CD4-positive, alpha-beta T cell treated with Interleukin-17A for 4 hours (primary cell): ENCODE results near the gene STX7.
"Not testable (repeated sequence)": the region's sequence is repeated elsewhere in the genome, so short reads cannot be mapped to it uniquely, and the experiment has no call there.

Experiments
- DNase-seq: peaks from one replicate; pipeline ENCODE4 v3.0.0-alpha.2; 2020; ENCODE audit warnings: mixed read lengths

The STX7 gene, protein sequence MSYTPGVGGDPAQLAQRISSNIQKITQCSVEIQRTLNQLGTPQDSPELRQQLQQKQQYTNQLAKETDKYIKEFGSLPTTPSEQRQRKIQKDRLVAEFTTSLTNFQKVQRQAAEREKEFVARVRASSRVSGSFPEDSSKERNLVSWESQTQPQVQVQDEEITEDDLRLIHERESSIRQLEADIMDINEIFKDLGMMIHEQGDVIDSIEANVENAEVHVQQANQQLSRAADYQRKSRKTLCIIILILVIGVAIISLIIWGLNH

DNA sequence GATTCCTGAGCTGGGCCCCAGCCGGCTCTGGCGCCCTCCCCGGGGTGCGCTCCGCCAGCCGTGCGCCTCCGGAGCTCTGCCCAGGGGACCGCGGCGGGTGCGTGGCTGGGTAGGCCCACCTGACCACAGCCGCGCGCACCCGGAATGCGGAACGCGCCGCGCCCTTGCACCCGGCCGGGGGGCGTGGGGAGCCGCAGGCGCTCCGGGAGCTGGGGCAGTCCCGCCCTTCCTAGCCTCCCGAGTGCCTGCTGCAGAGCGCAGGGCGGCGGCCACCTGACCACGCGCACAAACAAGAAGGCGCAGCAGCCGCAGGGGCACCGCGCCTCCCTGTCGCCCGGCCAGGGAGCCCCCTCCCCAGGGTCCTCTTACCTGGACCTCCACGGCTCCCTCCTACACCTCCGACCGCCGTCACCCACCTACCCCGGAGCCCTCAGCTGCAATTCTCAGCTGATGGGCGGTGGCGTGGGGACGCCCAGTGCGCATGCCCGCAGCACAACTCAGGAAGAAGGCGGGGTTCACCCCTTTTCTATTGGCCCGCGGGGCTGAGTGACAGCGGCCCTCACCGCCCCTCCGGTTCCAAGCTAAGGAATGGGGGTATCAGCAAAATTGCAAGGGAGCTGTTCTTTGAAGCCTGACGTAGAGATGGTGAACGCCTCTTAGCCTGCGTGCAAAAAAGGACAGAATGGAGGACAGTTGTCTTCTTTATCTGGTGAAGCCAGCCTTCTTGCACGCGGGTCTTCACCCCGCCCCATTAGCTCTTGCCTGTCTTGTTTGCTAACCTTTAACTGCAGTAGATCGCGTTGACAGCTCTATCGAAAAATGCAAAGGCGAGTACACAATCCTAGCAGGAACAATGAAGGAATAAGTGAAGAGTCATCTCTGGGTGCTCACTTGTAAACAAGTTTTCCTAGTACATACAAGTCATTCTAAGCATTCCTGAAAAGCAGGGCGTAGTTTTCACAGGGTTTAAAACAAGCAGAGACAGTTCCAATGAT lies at the start of gene STX7:
Gene STX7 (minus strand): TSS at position 479 of the 995 bp plus-strand sequence. CDS start 9,586 bp downstream, outside the sequence.
- DNase-seq = peak; percentile 89

DNA sequence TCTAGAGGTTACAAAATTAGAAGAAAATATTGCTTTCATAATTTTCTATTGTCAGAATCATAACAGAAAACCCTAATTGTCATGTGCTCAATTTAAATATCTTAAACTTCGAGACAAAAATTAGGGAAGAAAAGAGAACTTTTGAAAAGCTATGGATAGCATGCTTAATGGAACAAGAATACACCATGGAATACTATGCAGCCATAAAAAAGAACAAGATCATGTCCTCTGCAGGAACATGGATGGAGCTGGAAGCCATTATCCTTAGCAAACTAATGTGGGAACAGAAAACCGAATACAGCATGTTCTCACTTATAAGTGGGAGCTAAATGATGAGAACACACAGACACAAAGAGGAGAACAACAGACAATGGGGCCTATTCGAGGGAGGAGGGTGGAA lies 47.2 kb upstream of the STX7 start:
- DNase-seq = not testable (repeated sequence)

DNA sequence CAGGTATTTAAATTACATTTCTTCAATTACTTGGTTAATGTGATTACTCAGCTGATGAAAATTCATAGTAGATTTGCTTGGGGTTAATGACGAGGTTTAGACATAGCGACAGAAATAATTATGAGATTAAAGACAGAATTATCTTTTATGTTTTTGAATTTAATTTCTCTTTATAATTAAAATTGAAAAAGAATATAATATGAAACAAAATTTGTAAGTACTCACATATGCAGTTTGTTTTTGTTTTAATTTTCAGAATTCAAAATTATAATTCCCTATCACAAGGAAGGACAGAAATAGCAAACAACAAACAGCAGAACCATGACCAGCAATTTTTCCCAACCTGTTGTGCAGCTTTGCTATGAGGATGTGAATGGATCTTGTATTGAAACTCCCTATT lies 39.5 kb upstream of the STX7 start, which contains the start of gene TAAR8:
Gene TAAR8 (plus strand): TSS at position 301 of the 400 bp plus-strand sequence. CDS start 21 bp downstream, at position 322.
- DNase-seq = no peak

DNA sequence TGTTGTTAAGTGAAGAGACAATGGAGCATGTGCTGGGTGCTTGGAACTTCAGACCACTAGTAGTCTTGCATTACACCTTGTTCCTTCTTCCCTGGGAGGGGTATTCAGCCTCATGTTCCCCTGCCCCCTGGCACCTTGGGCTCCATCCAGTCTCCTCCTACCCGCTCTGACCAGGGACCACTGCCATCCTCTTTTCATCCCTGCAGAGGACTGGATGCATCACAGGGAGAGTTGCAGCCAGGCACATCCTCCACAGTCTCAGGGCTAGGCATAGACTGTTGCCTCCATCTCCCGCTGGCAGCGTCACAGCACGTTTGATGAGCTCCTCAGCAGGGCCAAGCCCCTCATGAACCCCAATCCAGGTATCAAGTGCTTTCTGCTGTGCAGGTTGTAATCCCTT lies 38.3 kb upstream of the STX7 start:
- DNase-seq = no peak

DNA sequence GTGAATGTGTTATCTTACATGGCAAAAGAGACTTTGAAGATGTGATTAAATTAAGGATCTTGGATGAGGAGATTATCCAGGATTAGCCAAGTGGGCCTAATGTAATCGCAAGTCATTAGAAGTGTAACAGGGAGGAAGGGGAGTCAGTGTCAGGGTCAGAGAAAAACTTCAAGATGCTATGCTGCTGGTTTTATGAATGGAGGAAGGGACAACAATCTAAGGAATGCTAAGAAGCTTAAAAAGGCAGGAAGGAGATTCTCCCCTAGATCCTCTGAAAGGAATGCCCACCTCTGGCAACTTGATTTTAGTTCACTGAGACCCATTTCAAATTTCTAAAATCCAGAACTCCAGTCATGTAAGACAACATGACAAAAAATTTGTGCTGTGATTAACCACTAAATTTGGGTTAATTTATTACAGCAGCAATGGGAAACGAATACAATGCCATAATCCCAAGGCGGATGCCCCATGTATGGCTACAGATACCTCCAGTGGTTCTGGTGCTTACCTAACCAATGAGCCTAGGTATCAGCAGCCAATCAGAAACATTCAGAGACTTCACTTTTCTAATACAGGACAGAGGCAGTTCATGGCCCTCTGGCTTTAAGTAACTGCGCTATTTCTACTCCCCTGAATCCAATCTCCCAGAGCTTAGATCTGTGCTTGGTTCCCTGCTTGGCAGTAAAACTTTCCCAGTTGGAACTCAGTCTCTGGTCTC lies 36.0 kb upstream of the STX7 start:
- no peak for DNase-seq

DNA sequence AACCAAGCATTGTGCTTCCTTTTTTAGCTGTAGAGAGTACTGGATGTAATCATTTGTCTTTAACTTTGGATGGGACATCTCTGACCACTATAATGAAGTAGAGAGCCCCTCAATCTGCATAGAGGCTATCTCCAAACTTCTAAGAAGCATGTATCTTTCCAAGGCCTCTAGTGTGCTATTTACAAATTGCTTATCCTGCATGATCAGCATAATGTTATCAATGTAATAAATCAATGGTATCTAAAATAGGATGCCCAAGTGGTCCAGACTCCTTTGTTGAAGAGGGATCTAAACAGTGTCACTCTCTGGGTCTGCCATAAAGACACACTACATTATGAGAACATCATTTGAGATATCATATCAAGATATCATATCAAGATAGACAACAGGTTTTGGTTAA lies 31.9 kb upstream of the STX7 start:
- DNase-seq = no peak

DNA sequence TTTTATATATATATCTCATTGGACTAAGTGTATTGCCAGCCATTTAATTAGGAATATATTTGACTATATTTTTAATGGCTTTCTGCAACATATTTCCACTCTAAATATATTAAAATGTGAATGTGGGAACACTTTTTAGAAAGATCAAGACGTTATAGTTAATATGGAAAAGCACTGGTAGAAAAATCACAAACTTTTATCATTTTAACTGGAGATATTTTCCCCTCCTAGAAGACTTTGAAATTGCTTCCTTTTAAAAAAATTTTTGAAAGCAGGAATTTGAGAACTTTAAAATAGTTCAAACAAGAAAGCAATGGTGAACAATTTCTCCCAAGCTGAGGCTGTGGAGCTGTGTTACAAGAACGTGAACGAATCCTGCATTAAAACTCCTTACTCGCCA lies 25.1 kb upstream of the STX7 start, which contains the start of gene TAAR9:
Gene TAAR9 (plus strand): TSS at position 301 of the 400 bp plus-strand sequence. CDS start 13 bp downstream, at position 314.
- DNase-seq = no peak

DNA sequence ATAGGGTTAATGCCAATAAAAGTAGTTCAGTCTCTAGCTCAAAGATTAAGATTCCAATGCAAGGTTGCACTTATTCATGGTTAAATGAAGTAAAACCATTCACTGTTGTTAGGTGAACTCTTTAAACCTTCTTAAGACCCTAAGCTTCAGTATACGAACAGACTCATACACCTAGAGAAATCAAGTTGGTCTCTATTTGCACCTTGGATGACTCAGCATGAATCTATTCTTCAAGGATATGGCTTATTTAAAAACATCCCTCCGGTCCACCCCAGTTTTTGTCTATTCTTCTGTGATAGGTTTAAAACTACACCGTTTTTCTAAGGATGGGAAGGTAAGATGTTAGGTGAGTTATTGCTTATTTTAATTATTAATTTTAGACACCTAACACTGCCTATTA lies 24.2 kb upstream of the STX7 start:
- no peak for DNase-seq

DNA sequence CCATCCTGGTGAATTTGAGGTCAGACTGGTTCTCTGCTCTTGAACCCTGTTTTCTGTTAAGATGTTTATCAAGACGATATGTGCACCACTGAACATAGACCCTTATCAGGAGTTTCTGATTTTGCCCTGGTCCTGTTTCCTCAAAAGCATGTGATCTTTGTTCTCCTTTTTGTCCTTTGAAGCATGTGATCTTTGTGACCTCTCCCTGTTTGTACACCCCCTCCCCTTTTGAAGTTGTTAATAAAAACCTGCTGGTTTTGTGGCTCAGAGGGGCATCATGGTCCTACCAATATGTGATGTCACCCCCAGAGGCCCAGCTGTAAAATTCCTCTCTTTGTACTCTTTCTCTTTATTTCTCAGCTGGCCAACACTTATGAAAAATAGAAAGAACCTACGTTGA lies 21.6 kb upstream of the STX7 start:
- not testable (repeated sequence) for DNase-seq

DNA sequence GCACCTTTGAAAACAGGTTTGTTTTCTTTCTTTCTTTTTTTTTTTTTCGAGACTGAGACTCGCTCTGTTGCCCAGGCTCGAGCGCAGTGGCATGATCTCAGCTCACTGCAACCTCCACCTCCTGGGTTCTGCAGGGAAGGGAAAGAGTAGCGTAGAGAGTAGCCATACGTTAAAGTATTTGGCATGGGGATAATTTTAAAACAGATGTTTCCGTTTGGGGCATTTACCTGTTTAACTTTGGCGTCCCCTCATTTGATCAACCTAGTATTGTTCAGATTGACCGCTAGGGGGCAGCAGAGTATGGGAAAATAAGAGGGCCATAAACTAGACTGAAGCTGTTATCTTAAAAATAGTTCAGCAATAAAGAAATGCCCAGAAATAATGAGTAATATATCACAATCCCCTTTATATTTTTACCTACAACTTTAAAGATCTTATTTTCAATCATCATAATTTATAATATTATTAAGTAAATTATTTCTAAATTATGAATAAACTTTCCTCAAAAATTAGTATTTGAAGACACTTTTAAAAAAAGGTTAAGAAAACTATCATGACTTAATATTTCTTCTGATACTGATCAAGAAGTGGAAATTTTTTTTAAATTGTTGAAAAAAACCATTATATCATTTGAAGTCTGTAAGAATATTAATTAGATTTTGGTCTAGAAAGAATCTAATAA lies 17.5 kb upstream of the STX7 start:
- DNase-seq = peak; percentile 82

DNA sequence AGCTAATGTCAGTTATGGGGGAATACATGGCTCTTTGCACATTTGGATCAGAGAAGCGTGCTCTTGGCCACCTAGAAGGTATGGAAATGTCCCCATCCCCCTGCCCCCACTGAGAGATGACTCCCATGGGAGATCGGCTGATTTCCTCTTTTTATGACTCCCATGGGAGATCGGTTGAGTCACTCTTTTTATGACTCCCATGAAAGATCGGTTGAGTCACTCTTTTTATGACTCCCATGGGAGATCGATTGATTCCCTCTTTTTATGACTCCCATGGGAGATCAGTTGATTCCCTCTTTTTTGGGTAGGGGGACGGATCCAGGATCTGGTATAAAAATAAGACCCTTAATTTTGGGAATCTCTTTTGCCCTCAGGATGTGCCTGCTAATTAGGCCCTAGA lies 14.9 kb upstream of the STX7 start:
- DNase-seq = no peak

DNA sequence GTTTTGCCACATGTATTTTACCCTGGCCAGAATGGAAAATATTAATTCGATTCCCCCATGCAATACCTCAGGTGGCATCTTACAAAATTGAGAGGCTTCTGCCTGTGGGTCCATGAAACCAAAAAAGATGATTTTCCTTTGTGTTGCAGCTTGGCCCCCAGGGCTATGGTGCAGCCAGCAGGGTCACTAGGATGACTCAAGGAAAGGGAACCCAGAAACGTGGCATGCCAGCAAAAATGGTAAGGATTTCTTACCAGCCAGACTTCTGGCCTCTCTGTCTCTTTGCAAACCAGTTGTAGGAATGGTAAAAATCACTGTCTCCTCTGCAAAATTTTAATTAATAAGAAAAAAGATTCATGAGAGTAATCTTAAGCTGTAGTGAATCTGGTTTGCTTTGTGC lies 13.5 kb upstream of the STX7 start:
- DNase-seq = no peak

DNA sequence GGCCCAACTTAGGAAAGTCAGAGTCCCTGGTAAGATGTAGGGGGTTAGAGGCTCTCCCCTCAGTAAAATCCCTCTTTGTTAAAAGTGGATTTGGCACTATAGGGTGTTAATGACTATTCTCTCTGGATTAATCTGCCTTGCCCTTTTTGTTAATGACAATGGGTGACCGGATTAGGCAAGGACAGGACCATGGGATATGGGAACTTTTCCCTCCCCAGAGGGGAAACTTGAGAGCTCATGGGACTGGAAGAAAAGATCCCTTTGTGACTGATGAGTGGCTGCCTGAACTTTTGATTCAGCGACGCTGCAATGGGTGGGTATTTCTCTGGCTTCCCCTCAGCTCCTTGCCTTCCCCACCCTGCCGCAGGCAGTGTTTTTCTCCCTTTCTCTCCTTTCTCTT lies 12.9 kb upstream of the STX7 start:
- DNase-seq = no peak

DNA sequence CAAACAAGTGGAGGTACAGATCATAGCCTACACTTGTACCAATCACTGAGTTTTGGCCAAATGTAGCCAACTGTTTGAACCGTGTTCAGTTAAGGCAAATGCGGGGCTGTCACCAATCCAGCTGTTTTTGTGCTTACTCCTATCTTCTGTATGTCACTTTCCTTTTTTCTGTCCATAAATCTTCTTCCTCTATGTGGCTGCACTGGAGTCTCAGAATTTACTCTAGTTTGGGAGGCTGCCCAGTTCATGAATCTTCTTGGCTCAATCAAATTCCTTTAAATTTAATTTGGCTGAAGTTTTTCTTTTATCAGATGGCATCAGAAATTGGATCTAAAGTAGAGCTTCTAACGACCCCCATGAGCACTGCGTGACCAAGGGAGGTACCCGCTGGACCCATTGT lies 11.7 kb upstream of the STX7 start:
- no peak for DNase-seq

DNA sequence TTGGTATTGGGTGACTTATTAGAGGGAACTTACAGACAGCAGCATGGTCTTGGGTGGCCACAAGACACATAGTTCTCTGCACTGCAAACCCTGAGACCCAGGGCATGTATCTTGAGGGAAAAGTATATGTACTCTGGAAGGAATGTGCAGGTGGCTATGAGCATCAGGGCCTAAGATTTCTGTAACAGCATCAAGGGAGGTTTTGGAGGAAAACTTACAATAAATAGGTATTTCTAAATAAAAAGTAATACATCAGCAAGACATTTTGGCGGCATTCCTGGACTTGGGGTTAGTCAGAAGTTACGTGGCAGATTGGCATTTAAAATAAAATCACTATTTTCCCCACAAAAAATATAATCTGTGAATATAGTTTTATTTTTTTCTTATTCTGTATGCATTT lies 8.0 kb upstream of the STX7 start:
- DNase-seq = no peak

DNA sequence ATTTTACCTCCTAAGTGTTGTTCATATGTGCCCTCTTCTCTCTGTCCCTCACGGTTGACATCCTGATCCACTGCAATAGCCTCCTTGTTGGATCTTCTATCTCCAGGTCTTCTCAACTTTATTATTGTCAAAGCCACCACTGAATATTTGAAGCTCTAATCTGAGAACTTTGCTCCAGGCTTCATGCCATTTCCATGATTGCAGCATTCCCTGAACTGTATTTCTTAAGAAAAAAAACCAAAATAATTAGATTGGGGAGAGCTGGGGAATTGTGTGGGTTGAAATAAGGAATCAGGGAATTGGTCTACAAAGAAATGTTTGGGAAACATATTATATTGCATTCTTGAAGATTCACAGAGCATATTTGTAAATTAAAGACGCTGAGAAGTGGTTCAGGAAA lies 2.5 kb upstream of the STX7 start:
- DNase-seq = no peak

DNA sequence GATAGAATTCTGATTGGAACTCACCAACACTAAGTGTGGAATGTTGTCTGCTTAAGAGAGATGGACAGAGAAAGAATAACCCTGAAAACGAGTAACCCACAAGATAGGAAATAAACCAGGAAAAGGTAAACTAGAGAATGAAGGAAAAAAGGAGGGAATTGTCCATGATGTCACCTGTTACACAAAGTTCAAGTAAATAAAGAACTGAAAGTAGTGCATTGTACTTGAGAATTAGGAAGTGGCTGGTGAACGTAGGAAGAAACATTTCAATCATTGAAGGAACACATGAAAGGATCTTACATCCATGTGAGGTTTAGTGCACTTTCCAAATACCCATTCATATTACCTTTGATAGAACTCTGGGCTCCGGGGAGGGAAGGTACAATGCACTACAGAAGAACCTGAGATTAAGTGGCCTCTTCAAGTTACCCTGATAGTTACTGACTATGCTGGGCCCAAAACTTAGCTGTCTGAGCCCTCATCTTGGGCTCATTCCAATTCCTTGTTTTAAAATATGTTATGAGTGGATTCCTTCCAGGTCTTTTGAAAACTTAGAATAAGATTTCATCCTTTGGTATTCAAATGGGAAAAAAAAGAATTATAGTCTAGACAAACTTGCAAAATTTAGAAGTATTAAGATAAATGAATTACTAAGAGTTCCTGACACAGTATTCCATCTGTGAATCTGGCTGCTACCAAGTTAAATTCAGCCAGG lies 1.1 kb upstream of the STX7 start:
- DNase-seq = no peak

DNA sequence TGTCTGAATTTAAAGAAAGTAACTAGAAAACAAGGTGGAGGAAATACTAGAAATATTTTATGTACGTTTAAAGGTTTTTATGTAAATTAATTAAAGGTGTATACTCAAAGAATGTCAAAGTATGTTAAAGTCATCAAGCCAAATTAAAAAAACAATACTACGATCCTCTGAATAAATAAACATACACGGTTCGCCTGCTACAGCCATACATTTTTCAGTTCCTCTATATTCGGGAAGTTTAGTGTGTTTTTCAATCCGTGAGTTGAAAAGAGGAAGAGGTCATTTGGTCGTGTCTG lies 626 bp downstream of the STX7 start:
- DNase-seq = no peak

DNA sequence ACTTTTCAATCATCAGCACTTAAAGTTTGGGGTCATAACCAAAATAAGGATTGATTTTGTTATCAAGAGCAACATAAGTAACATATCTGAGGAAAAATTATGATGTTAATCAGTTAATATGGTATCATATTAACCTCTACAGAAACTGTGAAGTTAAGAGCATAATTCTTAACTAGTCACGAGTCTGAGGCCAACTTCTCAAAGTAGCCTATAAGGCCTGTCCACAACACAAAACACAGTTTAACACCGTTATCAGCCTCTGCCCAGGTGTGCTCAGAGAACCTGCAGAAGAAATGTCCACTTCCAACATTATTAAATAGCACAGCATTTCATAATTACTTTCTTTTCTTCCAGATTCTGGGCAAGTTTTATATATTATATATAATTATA lies 1.1 kb downstream of the STX7 start:
- DNase-seq = no peak

DNA sequence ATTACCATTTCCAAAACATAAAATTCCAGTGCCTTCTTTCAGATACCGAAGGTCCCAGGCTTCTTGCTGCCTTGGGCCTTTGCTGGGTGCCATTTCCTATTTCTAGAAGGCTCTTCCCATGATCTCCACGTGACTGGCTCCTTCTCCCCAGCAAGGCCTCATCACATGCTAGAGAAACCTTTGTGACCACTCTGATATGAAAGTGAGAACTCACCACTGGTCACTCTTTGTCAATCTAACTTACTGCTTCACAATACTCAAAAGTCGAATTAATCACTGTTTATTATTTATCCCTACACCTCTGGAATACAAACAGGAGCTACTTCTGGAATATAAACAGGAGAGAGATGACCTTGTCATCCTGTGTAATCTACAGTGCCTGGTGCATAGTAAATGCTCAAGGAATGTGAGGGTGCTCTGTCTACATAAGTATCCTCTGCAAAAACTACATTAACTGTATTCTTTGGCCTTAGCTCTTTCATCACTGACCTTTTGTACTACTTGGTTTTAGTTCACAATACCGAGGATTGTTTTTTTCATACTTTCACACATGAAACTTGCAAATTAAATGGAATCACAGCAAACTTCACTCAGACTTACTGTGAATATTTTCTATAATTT lies 1.6 kb downstream of the STX7 start:
- DNase-seq = no peak
